H9 (cell line): ENCODE data around the gene SNX30. TPM values are rescaled to one million over a fixed set of nuclear protein-coding genes. Genes with fewer than 3 reads are reported as not detected.

Experiments used
- DNase-seq: peaks from one replicate; pipeline ENCODE4 v3.0.0-alpha.2; 2017
- H2AFZ ChIP-seq: one replicate; pipeline ENCODE4 v1.6.1; 2013; ENCODE audit warnings: mild to moderate bottlenecking, low read length, control low read depth, moderate library complexity
- H2AK5ac ChIP-seq: 2 replicates; pipeline ENCODE4 v1.6.1; 2013; ENCODE audit warnings: low read length, control low read depth, mixed read lengths; ENCODE audit not compliant: insufficient read length
- H2BK120ac ChIP-seq: one replicate; pipeline ENCODE4 v1.6.1; 2013; ENCODE audit warnings: low read depth, mild to moderate bottlenecking, low read length, control low read depth, inconsistent platforms; ENCODE audit not compliant: poor library complexity, severe bottlenecking
- H2BK12ac ChIP-seq: 2 replicates; pipeline ENCODE4 v1.6.1; 2013; ENCODE audit warnings: low read length, control low read depth, mixed read lengths, low read depth; ENCODE audit not compliant: insufficient read length
- H2BK15ac ChIP-seq: 2 replicates; pipeline ENCODE4 v1.6.1; 2013; ENCODE audit warnings: low read depth, low read length, control low read depth
- H2BK20ac ChIP-seq: one replicate; pipeline ENCODE4 v1.6.1; 2013; ENCODE audit warnings: low read depth, mild to moderate bottlenecking, low read length, control low read depth, inconsistent platforms; ENCODE audit not compliant: poor library complexity, severe bottlenecking
- H2BK5ac ChIP-seq: 2 replicates; pipeline ENCODE4 v1.6.1; 2013; ENCODE audit warnings: low read length, control low read depth, mixed read lengths; ENCODE audit not compliant: insufficient read length
- H3K14ac ChIP-seq: 2 replicates; pipeline ENCODE4 v1.6.1; 2013; ENCODE audit warnings: low read length, control low read depth; ENCODE audit not compliant: insufficient read depth
- H3K18ac ChIP-seq: 2 replicates; pipeline ENCODE4 v1.6.1; 2013; ENCODE audit warnings: low read depth, mild to moderate bottlenecking, mixed read lengths, low read length, control low read depth; ENCODE audit not compliant: insufficient read length
- H3K23ac ChIP-seq: 2 replicates; pipeline ENCODE4 v1.6.1; 2013; ENCODE audit warnings: low read length, control low read depth, mixed read lengths, low read depth; ENCODE audit not compliant: insufficient read length
- H3K23me2 ChIP-seq: 2 replicates; pipeline ENCODE4 v1.6.1; 2013; ENCODE audit warnings: low read depth, mild to moderate bottlenecking, mixed read lengths, low read length, control low read depth; ENCODE audit not compliant: insufficient read length, poor library complexity, severe bottlenecking
- H3K27ac ChIP-seq: 2 replicates; pipeline ENCODE4 v1.5.1; 2013; ENCODE audit warnings: low read length, control low read depth, mixed read lengths, low read depth; ENCODE audit not compliant: insufficient read length
- H3K27me3 ChIP-seq: 2 replicates; pipeline ENCODE4 v1.6.1; 2013; ENCODE audit warnings: low read length, control low read depth, inconsistent platforms; ENCODE audit not compliant: insufficient read depth
- H3K4ac ChIP-seq: 2 replicates; pipeline ENCODE4 v1.6.1; 2013; ENCODE audit warnings: low read depth, mild to moderate bottlenecking, control low read depth, inconsistent platforms, low read length, moderate library complexity
- H3K4me1 ChIP-seq: 2 replicates; pipeline ENCODE4 v1.6.1; 2013; ENCODE audit warnings: low read length, control low read depth, inconsistent platforms; ENCODE audit not compliant: insufficient read depth
- H3K4me2 ChIP-seq: 2 replicates; pipeline ENCODE4 v1.6.1; 2013; ENCODE audit warnings: low read length, control low read depth, mixed read lengths; ENCODE audit not compliant: insufficient read length, insufficient read depth
- H3K56ac ChIP-seq: 2 replicates; pipeline ENCODE4 v1.6.1; 2013; ENCODE audit warnings: low read depth, mild to moderate bottlenecking, mixed read lengths, low read length, control low read depth; ENCODE audit not compliant: insufficient read length
- H3K79me1 ChIP-seq: 2 replicates; pipeline ENCODE4 v1.6.1; 2013; ENCODE audit warnings: low read depth, mild to moderate bottlenecking, moderate library complexity, low read length, control low read depth, inconsistent platforms; ENCODE audit not compliant: insufficient read depth, poor library complexity, severe bottlenecking
- H3K79me2 ChIP-seq: 2 replicates; pipeline ENCODE4 v1.6.1; 2013; ENCODE audit warnings: low read length, control low read depth, inconsistent platforms; ENCODE audit not compliant: insufficient read depth
- H3K9ac ChIP-seq: 2 replicates; pipeline ENCODE4 v1.6.1; 2013; ENCODE audit warnings: low read length, control low read depth, mixed read lengths; ENCODE audit not compliant: insufficient read length; ENCODE audit errors: extremely low read depth
- H3K9me3 ChIP-seq: one replicate; pipeline ENCODE4 v1.6.1; 2013; ENCODE audit warnings: low read depth, low read length, inconsistent platforms; ENCODE audit not compliant: control insufficient read depth
- H3T11ph ChIP-seq: one replicate; pipeline ENCODE4 v1.6.1; 2013; ENCODE audit warnings: mild to moderate bottlenecking, low read length, control low read depth, inconsistent platforms
- H4K20me1 ChIP-seq: one replicate; pipeline ENCODE4 v1.6.1; 2013; ENCODE audit not compliant: control insufficient read depth, insufficient read length, insufficient read depth
- H4K5ac ChIP-seq: 2 replicates; pipeline ENCODE4 v1.6.1; 2013; ENCODE audit warnings: low read depth, mild to moderate bottlenecking, mixed read lengths, low read length, control low read depth; ENCODE audit not compliant: insufficient read length
- H4K8ac ChIP-seq: replicated peaks from 2 replicates; pipeline ENCODE4 v1.6.1; 2013; ENCODE audit warnings: low read length, control low read depth, mixed read lengths, low read depth; ENCODE audit not compliant: insufficient read length
- H4K91ac ChIP-seq: 2 replicates; pipeline ENCODE4 v1.6.1; 2013; ENCODE audit warnings: low read depth, mild to moderate bottlenecking, moderate library complexity, mixed read lengths, low read length, control low read depth; ENCODE audit not compliant: insufficient read length
- H3K27ac Mint-ChIP-seq, 3 experiments: 2 replicates in 2 of 3; 3 replicates in 1 of 3; pipeline ENCODE4 v1.8.0; 2020 to 2021; ENCODE audit warnings: mixed read lengths in 3 of 3, mild to moderate bottlenecking in 1 of 3, moderate library complexity in 1 of 3
- H3K27me3 Mint-ChIP-seq: 2 replicates; pipeline ENCODE4 v1.8.0; 2021; ENCODE audit warnings: low read depth, mild to moderate bottlenecking, moderate library complexity, mixed read lengths
- H3K36me3 Mint-ChIP-seq, 3 experiments: 2 replicates in 2 of 3; 3 replicates in 1 of 3; pipeline ENCODE4 v1.8.0; 2020 to 2021; ENCODE audit warnings: low read depth in 3 of 3, mixed read lengths in 3 of 3; ENCODE audit not compliant: insufficient read depth in 1 of 3
- H3K4me1 Mint-ChIP-seq, 2 experiments: 2 replicates each; pipeline ENCODE4 v1.8.0; 2020; ENCODE audit warnings: mixed read lengths in 2 of 2
- H3K4me3 Mint-ChIP-seq, 2 experiments: 2 replicates in 1 of 2; 3 replicates in 1 of 2; pipeline ENCODE4 v1.8.0; 2020 to 2021; ENCODE audit warnings: mild to moderate bottlenecking in 2 of 2, mixed read lengths in 2 of 2, moderate library complexity in 1 of 2
- H3K9me3 Mint-ChIP-seq, 2 experiments: 2 replicates in 1 of 2; 3 replicates in 1 of 2; pipeline ENCODE4 v1.8.0; 2020; ENCODE audit warnings: mild to moderate bottlenecking in 2 of 2, mixed read lengths in 2 of 2, moderate library complexity in 1 of 2
- WGBS: extraction: QIAGEN DNeasy Blood & Tissue Kit; methylation state at CpG from one replicate; pipeline ENCODE4 v1.1.7; 2013; ENCODE audit warnings: missing lambda C conversion rate, low lambda C conversion rate, mixed read lengths; ENCODE audit not compliant: insufficient read length; ENCODE audit errors: extremely low coverage; 5-methylcytosine and 5-hydroxymethylcytosine counted together
- total RNA-seq: library from RNA; stranded (reverse); gene quantifications from 2 replicates; pipeline ENCODE4 v1.2.1, GENCODE V29; 2021
- TF ChIP-seq, protein P1 (sequence below): fragments of 200-600 bp; sonication (generic); conservative IDR thresholded peaks from 3 replicates; pipeline ENCODE4 v1.8.0; 2021; ENCODE audit warnings: antibody characterized with exemption, mild to moderate bottlenecking

The SNX30 gene
- total RNA-seq, 1 experiment from 2014 or later, result 10.3 TPM

DNA sequence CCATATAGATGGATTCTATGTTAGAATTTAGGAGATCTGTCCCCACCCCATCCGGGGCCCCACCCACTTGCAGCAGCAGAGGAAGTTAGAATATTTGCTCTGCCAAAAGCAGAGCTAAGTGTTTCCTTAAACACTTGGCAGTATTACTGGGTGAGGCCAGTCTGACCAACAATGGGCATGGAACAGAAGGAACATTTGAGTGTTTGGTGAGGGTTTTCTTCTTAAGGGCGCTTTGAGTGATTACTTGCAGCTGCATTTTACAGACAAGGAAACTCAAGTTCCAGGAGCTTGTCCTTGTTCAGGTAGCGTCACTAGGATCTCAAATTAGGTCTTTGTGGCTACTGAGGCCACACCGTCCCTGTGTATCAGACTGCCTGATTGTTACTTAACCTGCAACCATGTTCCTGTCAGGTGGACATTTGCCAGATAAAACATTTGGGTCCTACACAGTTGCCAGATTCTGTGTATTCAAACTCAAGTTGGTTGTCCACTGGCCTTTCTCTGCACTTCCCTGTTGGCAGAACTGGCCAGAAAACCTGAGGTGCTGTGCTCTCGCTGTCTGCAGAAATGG is 80.8 kb downstream of the SNX30 start:
- no peak overlapping the region for H3K4me2 ChIP-seq
- TF ChIP-seq, protein P1, sequence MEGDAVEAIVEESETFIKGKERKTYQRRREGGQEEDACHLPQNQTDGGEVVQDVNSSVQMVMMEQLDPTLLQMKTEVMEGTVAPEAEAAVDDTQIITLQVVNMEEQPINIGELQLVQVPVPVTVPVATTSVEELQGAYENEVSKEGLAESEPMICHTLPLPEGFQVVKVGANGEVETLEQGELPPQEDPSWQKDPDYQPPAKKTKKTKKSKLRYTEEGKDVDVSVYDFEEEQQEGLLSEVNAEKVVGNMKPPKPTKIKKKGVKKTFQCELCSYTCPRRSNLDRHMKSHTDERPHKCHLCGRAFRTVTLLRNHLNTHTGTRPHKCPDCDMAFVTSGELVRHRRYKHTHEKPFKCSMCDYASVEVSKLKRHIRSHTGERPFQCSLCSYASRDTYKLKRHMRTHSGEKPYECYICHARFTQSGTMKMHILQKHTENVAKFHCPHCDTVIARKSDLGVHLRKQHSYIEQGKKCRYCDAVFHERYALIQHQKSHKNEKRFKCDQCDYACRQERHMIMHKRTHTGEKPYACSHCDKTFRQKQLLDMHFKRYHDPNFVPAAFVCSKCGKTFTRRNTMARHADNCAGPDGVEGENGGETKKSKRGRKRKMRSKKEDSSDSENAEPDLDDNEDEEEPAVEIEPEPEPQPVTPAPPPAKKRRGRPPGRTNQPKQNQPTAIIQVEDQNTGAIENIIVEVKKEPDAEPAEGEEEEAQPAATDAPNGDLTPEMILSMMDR, result no peak
- H3K27me3 ChIP-seq, result no peaks in the 10 kb centered on the region
- H2BK120ac ChIP-seq, result no peak overlapping the region
- H2AFZ ChIP-seq, result no peak overlapping the region
- H3K27me3 Mint-ChIP-seq, result no peaks in the 10 kb centered on the region
- WGBS, result no CpG with 5 or more reads among the region's 5 CpGs
- DNase-seq, result no peak
- H3K56ac ChIP-seq, result no peak overlapping the region
- H3K27ac ChIP-seq, result no peak overlapping the region
- no peak overlapping the region for H3T11ph ChIP-seq
- peaks cover 2% of the 10 kb centered on the region for H3K79me1 ChIP-seq
- no peak overlapping the region for H2BK15ac ChIP-seq
- no peak overlapping the region for H2BK20ac ChIP-seq
- H3K27ac Mint-ChIP-seq, result no peak overlapping the region
- H3K4ac ChIP-seq, result no peak overlapping the region
- H2BK12ac ChIP-seq, result no peak overlapping the region
- H4K5ac ChIP-seq, result no peak overlapping the region
- no peak overlapping the region for H3K23ac ChIP-seq
- no peak overlapping the region for H2BK5ac ChIP-seq
- H4K91ac ChIP-seq, result no peak overlapping the region
- H3K9me3 ChIP-seq, result no peaks in the 10 kb centered on the region
- no peaks in the 10 kb centered on the region for H3K79me2 ChIP-seq
- H3K23me2 ChIP-seq, result no peaks in the 10 kb centered on the region
- H3K9me3 Mint-ChIP-seq, result no peaks in the 10 kb centered on the region
- H3K4me1 ChIP-seq, result no peaks in the 10 kb centered on the region
- no peaks in the 10 kb centered on the region for H4K20me1 ChIP-seq
- peaks cover 4 to 7% of the 10 kb centered on the region in 2 experiments for H3K4me1 Mint-ChIP-seq
- H4K8ac ChIP-seq, result no peak overlapping the region
- H2AK5ac ChIP-seq, result no peak overlapping the region
- H3K9ac ChIP-seq, result no peak overlapping the region
- peaks cover 0 to 12% (median 8%) of the 10 kb centered on the region in 3 experiments; a peak in 3 of 7 replicates for H3K36me3 Mint-ChIP-seq
- no peak overlapping the region for H3K4me3 Mint-ChIP-seq
- H3K18ac ChIP-seq, result no peak overlapping the region
- H3K14ac ChIP-seq, result no peak overlapping the region
